RWPE1 (cell line): Measurements from ENCODE around the gene PIP4K2A.

Experiments used
- CTCF ChIA-PET: fragments of 350-600 bp; sonication (Branson Sonifier 250); formaldehyde crosslinking; extraction: SDS; loops from one replicate; lab custom pipeline; 2021; lab: Yijun Ruan, JAX
- POLR2A ChIA-PET: fragments of 400-600 bp; formaldehyde crosslinking; extraction: SDS; loops from one replicate; lab custom pipeline; 2020; ENCODE audit warnings: antibody characterized with exemption; ENCODE audit not compliant: low non-redundant PET; lab: Yijun Ruan, JAX
- DNase-seq: peaks from one replicate; pipeline ENCODE4 v3.0.0; 2012; ENCODE audit warnings: low spot score
- H3K27ac ChIP-seq: fragments of 450-650 bp; 2 replicates; pipeline ENCODE4 v1.5.1; 2017
- CTCF ChIP-seq: fragments of 450-650 bp; conservative IDR thresholded peaks from 2 replicates; pipeline ENCODE4 v1.5.1; 2017; ENCODE audit warnings: low read depth, mild to moderate bottlenecking

The PIP4K2A gene

DNA sequence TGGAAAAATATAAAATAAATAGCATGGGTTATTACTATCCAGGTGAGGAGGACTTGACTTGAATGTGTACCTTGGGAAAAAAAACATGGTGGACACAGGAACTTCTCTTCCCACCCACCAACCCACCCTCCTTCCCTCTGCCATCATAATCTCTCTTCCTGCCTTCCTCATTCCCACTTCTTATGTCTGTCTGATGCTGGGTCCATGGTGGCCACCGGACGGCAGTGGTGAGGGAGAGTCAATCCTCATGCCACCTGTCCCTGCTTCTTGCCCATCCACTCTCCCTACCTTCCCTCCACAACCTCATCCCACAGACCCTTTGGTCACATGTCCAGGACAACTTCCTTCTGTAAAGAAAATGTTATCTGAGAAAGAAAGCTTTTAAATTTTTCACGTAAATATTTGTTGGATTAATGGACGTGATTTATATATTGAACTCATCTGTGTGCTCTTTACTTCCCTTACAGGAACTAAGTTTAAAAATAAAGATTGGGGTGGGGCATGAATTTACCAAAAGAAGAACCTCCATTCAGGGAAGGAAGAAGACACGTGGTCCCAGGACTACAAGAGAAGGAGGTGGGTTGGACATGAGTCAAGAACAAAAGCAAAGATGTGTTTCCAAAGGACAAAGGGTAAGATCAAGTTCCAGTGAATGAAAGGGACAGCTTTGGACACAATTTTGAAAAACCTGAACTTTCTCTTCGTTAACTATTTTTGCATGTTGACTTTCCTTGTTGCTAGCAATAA lies 104.5 kb downstream of the PIP4K2A start:
- CTCF ChIA-PET, result no interaction called here
- no peak overlapping the region for H3K27ac ChIP-seq
- DNase-seq, result no peak
- POLR2A ChIA-PET, result interaction anchor here (0.6 kb wide), 1 partner anchor 214 kb away, joined by 3 read pairs; no protein-coding TSS in a partner anchor
- TF ChIP-seq CTCF, result no peak

DNA sequence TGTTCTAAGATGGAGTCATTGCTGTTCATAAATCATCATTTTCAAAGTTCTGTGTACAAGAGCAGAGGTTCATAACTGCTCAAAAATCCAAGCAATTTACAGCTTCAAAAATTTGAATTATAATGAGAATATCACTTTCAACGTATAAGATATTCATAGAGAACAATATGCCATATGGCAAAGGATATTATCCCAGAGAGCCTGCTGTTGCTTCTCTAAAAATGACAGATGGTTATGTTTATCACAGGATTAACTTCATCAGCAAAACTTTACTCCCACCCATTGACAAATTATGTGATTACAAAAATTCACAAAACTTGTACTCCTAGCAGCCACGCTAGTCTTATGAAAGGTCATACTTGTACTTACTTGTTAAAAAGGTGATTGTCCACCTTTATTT lies 105.1 kb downstream of the PIP4K2A start:
- ChIA-PET POLR2A (no interaction called here), CTCF (no interaction called here)
- no peak overlapping the region for H3K27ac ChIP-seq
- no peak for DNase-seq
- TF ChIP-seq CTCF, result no peak

DNA sequence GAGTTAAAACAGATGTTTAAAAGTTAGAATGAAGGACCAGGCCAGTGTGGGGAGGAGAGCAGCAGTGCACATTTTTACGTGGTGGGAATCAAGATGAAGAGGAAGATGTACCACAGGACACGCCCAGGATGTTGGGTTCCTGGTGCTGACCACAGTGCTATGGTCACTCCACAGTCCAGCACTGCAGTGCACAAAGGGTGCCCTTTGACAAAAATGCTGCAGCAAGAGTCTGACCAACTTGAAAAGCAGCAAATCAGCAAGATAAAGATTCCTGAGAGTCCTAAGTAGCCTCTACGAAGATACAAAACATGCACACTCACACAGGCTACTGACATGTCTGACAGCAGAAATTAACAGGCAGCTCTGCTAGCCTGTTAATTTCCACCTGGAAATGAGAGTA lies 107.1 kb downstream of the PIP4K2A start:
- ChIA-PET CTCF (no interaction called here), POLR2A (no interaction called here)
- no peak overlapping the region for H3K27ac ChIP-seq
- DNase-seq, result no peak
- no peak for TF ChIP-seq CTCF

GRCh38 chr10:22606164-22606614 lies 108.2 kb downstream of the PIP4K2A start:
- DNase-seq, result no peak
- H3K27ac ChIP-seq, result peak overlapping the region; percentile 12; the same call in 1 of the 2 replicates
- no peak for TF ChIP-seq CTCF

DNA sequence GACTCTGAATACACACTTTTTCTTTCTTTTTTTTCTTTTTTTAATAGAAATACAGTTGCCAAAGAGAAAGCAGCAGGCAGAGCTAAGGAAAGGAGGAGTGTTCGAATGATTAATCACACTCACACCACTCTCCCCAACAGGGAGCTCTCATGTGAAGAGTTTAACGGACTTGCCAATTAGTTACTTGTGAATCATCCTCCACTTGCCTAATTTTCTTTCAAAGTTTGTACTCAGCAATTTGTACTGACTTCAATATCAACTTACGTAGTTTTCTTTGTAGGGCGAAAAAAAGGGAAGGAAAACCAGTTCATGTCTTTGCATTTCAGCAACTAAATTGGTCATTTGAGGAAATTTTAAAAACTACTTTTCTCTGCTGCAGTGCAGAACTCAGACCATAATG lies 109.2 kb downstream of the PIP4K2A start:
- CTCF ChIA-PET, result no interaction called here
- TF ChIP-seq CTCF, result no peak
- POLR2A ChIA-PET, result no interaction called here
- peak; percentile 42 for DNase-seq
- peak overlapping the region; percentile 71 for H3K27ac ChIP-seq

More at GRCh38 chr10:22606164-22606614, 108.2 kb downstream of the PIP4K2A start:
- ChIA-PET CTCF (interaction anchor here (0.6 kb wide), 1 partner anchor 263 kb away, joined by 3 read pairs; no protein-coding TSS in a partner anchor), POLR2A (no interaction called here)

GRCh38 chr10:22604344-22605126 lies 109.8 kb downstream of the PIP4K2A start:
- no peak for DNase-seq
- no peak for TF ChIP-seq CTCF
- POLR2A ChIA-PET, result no interaction called here
- CTCF ChIA-PET, result no interaction called here
- peak overlapping the region; percentile 71 for H3K27ac ChIP-seq
